HG03103 (cell line): ENCODE measurements around the gene DEXI.
A peak's percentile ranks its signal among the peaks of the same experiment; 100 is the strongest.

Experiments
- ATAC-seq: cut with Tn5 transposase; IDR thresholded peaks from one replicate; pipeline ENCODE4 v1.9.1; 2021; ENCODE audit warnings: low read depth; ENCODE audit not compliant: unreplicated experiment

Gene DEXI

GRCh38 chr16:10906482-10906881, 35.8 kb downstream of the DEXI start:
- ATAC-seq, result no peak

- ATAC-seq, result no peak
These were observed 39.3 kb downstream of the DEXI start for GRCh38 chr16:10902999-10903398.

- peak; percentile 56 for ATAC-seq
These were observed 45.1 kb downstream of the DEXI start for GRCh38 chr16:10897134-10897533.

- ATAC-seq, result no peak
These were observed 45.5 kb downstream of the DEXI start for GRCh38 chr16:10896723-10897122.

- ATAC-seq, result no peak
These were observed 46.1 kb downstream of the DEXI start for GRCh38 chr16:10896165-10896564.

GRCh38 chr16:10895053-10895946, 47.0 kb downstream of the DEXI start:
- no peak for ATAC-seq

- no peak for ATAC-seq
These were observed 49.4 kb downstream of the DEXI start for GRCh38 chr16:10892782-10893318.

GRCh38 chr16:10889855-10890254, 52.4 kb downstream of the DEXI start:
- no peak for ATAC-seq

GRCh38 chr16:10888320-10888937, 53.8 kb downstream of the DEXI start:
- ATAC-seq, result no peak

- no peak for ATAC-seq
These were observed 57.0 kb downstream of the DEXI start for GRCh38 chr16:10885246-10885645.

GRCh38 chr16:10883004-10883403, 59.3 kb downstream of the DEXI start:
- ATAC-seq, result no peak

GRCh38 chr16:10881479-10882030, 60.7 kb downstream of the DEXI start:
- no peak for ATAC-seq

GRCh38 chr16:10880594-10881452, 61.4 kb downstream of the DEXI start:
- ATAC-seq, result no peak

GRCh38 chr16:10879681-10880589, 62.3 kb downstream of the DEXI start:
- ATAC-seq, result no peak
